Measurements from ENCODE around the gene SLC37A3.

SLC37A3 gene

GRCh38 chr7:140398821-140399220 is 491 bp upstream of the SLC37A3 start:
- no peak for DNase-seq

DNA sequence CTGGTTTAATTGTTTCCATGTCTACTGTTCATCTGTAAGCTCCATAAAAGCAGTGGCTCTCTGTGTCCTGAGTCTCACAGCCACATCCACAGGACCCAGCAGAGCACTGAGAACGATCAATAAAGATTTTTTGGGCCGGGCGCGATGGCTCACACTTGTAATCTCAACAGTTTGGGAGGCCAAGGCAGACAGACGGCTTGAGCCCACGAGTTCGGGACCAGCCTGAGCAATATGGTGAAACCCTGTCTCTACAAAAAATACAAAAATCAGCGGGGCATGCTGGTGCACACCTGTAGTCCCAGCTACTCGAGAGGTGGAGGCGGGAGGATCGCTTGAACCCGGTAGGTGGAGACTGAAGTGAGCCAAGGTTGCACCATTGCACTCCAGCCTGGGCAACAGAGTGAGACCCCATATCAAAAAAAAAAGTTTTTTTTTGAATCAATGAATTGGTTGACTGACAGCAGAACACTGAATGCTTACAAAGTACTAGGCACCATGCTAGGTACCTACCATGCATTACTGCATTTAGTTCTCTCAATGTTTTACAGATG is 4.5 kb downstream of the SLC37A3 start:
- DNase-seq = no peak

DNA sequence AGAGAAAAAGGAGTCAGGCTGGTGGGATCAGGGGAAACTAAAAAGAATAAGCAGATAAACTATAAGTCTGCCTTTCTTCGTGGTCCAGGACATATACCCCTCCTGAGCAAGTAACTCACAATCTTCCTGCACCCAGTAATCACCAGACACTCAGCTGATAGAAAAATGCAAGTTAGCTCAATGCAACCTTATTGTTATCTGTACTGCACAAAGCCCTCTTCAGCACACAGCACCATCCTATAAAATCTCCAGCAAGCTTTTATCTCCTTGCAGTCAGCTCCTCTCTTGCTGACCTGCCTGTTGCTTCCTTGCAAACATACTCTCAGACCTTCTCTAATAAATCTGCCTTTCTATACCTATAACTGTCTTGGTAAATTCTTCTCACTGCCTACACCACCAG is 6.7 kb downstream of the SLC37A3 start:
- DNase-seq = no peak

GRCh38 chr7:140390466-140391190 is 7.7 kb downstream of the SLC37A3 start:
- no peak for DNase-seq

DNA sequence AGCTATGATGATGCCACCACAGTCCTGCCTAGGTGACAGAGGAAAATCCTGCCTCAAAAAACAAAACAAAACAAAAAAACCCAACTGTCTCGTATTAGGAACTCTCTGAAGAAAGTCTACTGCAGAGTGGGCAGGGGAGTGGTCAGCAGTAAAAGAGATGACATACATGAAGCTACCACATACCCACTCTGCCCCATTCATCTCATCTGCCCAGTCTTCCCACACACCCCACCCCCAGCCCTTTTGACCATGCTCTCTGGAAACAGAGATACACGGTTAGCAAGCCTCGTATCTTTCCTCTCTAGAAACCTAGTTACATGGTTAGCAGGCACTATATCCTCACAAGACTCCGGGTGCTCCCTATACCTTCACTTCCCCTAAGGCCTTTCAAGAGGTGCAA is 8.3 kb downstream of the SLC37A3 start:
- no peak for DNase-seq

DNA sequence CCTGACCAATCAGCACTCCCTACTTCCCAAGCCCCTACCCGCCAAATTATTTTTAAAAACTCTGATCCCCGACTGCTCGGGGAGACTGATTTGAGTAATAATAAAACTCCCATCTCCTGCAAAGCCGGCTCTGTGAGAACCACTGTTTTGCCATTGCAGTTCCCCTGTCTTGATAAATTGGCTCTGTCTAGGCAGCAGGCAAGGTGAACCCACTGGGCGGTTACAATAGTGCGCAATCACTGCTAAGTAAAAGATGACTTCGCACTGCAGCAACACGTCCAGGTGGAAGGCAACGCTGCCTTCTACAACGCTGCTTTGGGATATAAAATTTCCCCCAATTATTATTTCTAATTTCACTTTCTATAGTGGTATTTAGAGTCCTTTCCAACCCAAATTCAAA is 8.9 kb downstream of the SLC37A3 start:
- DNase-seq = no peak

GRCh38 chr7:140384894-140385545 is 13.3 kb downstream of the SLC37A3 start:
- DNase-seq = no peak

DNA sequence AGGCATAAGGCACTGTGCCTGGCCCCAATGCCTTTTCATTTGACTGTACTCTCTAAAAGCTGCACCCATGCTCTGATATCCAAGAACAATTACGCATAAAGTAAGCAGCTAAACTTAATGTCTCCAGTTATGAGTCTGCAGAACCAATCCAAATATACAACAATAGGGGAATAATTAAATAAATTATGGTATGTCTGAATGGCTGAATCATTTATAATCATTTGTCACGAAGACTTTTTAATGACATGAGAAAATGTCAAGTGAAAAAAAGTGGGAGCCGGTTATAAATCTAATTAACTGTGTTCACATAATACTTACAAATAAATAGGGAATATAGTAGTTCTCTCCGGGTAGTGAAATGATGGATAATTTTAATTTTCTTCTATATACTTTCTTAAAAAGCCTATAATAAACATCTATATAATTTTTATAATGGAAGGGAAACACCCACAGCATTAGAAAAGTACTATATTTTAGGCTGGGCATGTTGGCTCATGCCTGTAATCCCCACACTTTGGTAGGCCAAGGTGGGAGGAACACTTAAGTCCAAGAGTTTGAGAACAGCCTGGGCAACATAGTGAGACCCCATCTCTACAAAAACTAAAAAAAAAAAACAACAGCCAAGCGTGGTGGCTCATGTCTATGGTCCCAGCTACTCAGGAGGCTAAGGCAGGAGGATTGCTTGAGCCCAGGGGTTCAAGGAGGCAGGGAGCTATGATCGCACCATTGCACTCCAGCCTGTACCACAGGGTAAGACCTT is 14.2 kb downstream of the SLC37A3 start:
- DNase-seq = no peak

GRCh38 chr7:140375892-140376730 is 22.2 kb downstream of the SLC37A3 start:
- peak; percentile 31 for DNase-seq

DNA sequence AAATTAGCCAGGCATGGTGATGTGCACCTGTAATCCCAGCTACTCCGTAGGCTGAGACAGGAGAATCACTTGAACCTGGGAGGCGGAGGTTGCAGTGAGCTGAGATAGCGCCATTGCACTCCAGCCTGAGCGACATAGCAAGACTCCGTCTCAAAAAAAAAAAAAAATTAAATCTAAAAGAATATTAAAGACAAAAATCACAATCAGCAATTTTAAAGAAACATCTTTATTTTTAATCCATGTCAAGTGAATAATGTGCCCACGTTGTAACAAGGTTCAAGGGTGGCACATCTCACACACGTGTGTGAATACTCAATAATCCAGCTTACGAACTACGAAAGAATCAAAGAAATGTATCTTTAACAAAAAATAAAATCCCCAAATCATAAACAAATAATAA is 23.0 kb downstream of the SLC37A3 start:
- DNase-seq = no peak

- DNase-seq = no peak
These were observed 29.0 kb downstream of the SLC37A3 start for GRCh38 chr7:140369294-140369693.

DNA sequence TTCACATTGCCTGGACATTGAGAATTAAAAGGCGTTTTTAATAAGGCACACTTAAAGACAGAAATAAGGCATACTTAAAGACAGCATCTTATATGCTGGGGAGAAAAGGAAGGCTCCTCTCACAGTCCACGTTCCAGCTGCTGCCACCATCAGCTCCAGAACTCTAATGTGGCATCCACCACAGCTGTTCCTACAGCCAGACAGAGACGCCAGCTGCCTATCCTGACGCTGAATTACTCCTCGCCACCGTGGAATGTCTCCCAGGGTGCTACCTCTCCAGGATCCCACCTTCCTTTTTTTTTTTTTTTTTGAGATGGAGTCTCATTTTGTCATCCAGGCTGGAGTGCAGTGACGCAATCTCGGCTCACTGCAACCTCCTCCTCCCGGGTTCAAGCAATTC is 30.8 kb downstream of the SLC37A3 start:
- no peak for DNase-seq

DNA sequence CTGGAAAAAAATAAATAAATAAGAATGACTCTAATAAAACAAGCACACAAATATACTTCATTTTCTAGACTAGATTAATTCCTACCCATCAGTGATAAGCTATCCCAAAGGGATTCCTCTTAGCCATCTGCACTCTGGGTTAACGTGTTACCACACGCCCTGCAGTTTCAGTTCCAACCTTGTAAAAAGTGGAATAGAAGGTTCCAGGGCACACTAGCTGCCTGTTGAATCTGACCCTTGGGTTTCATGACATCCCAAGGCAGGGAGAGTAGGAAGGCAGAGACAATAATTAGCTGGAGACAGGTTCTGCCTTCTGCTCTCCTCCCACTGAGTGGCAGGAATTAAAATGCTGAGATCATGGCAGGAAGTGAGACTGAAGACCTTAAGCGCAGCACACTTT is 33.5 kb downstream of the SLC37A3 start:
- DNase-seq = no peak

GRCh38 chr7:140360697-140361229 is 37.6 kb downstream of the SLC37A3 start:
- no peak for DNase-seq

GRCh38 chr7:140358412-140359051 is 39.8 kb downstream of the SLC37A3 start:
- peak; percentile 11 for DNase-seq

GRCh38 chr7:140358024-140358411 is 40.3 kb downstream of the SLC37A3 start:
- no peak for DNase-seq

GRCh38 chr7:140350056-140350455 is 48.3 kb downstream of the SLC37A3 start:
- DNase-seq = no peak

- DNase-seq = no peak
These were observed 49.1 kb downstream of the SLC37A3 start for GRCh38 chr7:140349144-140349771.

GRCh38 chr7:140348161-140348849 is 50.0 kb downstream of the SLC37A3 start:
- no peak for DNase-seq

DNA sequence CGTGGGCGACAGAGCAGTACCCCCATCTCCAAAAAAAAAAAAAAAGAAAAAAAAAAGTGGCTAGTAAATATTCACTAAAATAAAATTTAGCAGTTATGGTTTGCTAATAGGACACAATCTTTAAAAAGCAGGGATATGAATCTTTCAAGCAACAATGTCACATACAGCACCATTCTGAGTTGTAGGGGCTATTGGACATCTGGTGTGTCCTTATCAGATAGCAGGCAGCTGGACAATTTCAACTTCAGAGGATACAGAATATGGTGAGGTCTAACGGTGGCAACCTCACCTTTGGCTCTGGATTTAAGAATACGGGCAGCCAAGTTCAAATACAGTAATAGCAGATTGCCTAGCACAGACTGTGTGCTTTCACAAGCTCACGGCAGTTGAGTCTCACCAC is 51.1 kb downstream of the SLC37A3 start:
- DNase-seq = no peak

- no peak for DNase-seq
These were observed 52.9 kb downstream of the SLC37A3 start for GRCh38 chr7:140345426-140345825.

Measured in CD4-positive, alpha-beta T cell treated with Interleukin-17A for 4 hours (primary cell).